DOHH2 (cell line): ENCODE data around the gene ZNF236.
"Not testable (repeated sequence)": the region's sequence is repeated elsewhere in the genome, so short reads cannot be mapped to it uniquely, and the experiment has no call there.

ENCODE experiments used
- H3F3A ChIP-seq: fragments of 200-600 bp; sonication (generic), shearing (Covaris generic); 2 replicates; pipeline ENCODE4 v1.6.0; 2016; ENCODE audit warnings: antibody characterized with exemption, mild to moderate bottlenecking; ENCODE audit not compliant: control insufficient read depth, insufficient read depth
- H3K27ac ChIP-seq: fragments of 200-600 bp; sonication (generic); 2 replicates; pipeline ENCODE4 v1.5.1; 2014; ENCODE audit warnings: low read depth, mild to moderate bottlenecking, low read length, moderate library complexity
- H3K27me3 ChIP-seq: fragments of 200-600 bp; sonication (generic); 2 replicates; pipeline ENCODE4 v1.6.1; 2014; ENCODE audit warnings: mild to moderate bottlenecking, low read length, mixed read lengths; ENCODE audit not compliant: control insufficient read depth
- H3K36me3 ChIP-seq: fragments of 200-600 bp; sonication (generic); 2 replicates; pipeline ENCODE4 v1.6.1; 2014; ENCODE audit warnings: mild to moderate bottlenecking, low read length, moderate library complexity, mixed read lengths; ENCODE audit not compliant: control insufficient read depth
- H3K4me1 ChIP-seq: fragments of 200-600 bp; sonication (generic); 2 replicates; pipeline ENCODE4 v1.6.1; 2014; ENCODE audit warnings: mild to moderate bottlenecking, low read length, mixed read lengths; ENCODE audit not compliant: control insufficient read depth
- H3K4me2 ChIP-seq: fragments of 200-600 bp; sonication (generic); 2 replicates; pipeline ENCODE4 v1.6.0; 2014; ENCODE audit warnings: mild to moderate bottlenecking, low read length, moderate library complexity
- H3K4me3 ChIP-seq: fragments of 200-600 bp; sonication (generic); 2 replicates; pipeline ENCODE4 v1.5.1; 2014; ENCODE audit warnings: mild to moderate bottlenecking, low read length, mixed read lengths
- H3K79me2 ChIP-seq: fragments of 200-600 bp; sonication (generic); 2 replicates; pipeline ENCODE4 v1.6.1; 2014; ENCODE audit warnings: mild to moderate bottlenecking, low read length, mixed read lengths; ENCODE audit not compliant: control insufficient read depth
- H3K9me2 ChIP-seq: fragments of 200-600 bp; sonication (generic); replicated peaks from 2 replicates; pipeline ENCODE4 v1.6.1; 2014; ENCODE audit warnings: mild to moderate bottlenecking, low read length, mixed read lengths; ENCODE audit not compliant: control insufficient read depth
- H3K9me3 ChIP-seq: fragments of 200-600 bp; sonication (generic); 2 replicates; pipeline ENCODE4 v1.6.1; 2014; ENCODE audit warnings: antibody characterized with exemption, low read length, mixed read lengths; ENCODE audit not compliant: control insufficient read depth, insufficient read depth
- H4K20me1 ChIP-seq: fragments of 200-600 bp; sonication (generic); 2 replicates; pipeline ENCODE4 v1.6.0; 2014; ENCODE audit warnings: low read depth, mild to moderate bottlenecking, antibody characterized with exemption, low read length, moderate library complexity; ENCODE audit not compliant: control insufficient read depth, insufficient read depth
- EZH2phosphoT487 ChIP-seq: fragments of 200-600 bp; sonication (generic); IDR thresholded peaks from 2 replicates; pipeline ENCODE4 v1.6.1; 2017; ENCODE audit warnings: borderline replicate concordance, mild to moderate bottlenecking, antibody characterized with exemption, low read length, moderate library complexity, mixed read lengths
- TF ChIP-seq, protein P1 (sequence below): fragments of 200-600 bp; sonication (generic); IDR thresholded peaks from one replicate; pipeline ENCODE4 v1.5.1; 2014; ENCODE audit warnings: antibody characterized with exemption, mild to moderate bottlenecking, low read depth, low read length; ENCODE audit not compliant: poor library complexity, severe bottlenecking

The ZNF236 gene

GRCh38 chr18:76962851-76963250 is 140.5 kb downstream of the ZNF236 start:
- Histone ChIP-seq H3K4me1 (peaks cover 74% of the 10 kb centered on the region), H4K20me1 (no peaks in the 10 kb centered on the region), H3K27ac (no peak overlapping the region), H3K9me2 (no peaks in the 10 kb centered on the region), H3K79me2 (peaks cover 29% of the 10 kb centered on the region), H3K9me3 (peaks cover 8% of the 10 kb centered on the region), H3F3A (peaks cover 7% of the 10 kb centered on the region; the same call in 1 of the 2 replicates), H3K36me3 (peaks cover 70% of the 10 kb centered on the region), H3K4me2 (peak overlapping the region; percentile 36; the same call in 1 of the 2 replicates), H3K27me3 (no peaks in the 10 kb centered on the region), H3K4me3 (no peak overlapping the region)
- TF ChIP-seq EZH2phosphoT487, result no peak
- TF ChIP-seq, protein P1, sequence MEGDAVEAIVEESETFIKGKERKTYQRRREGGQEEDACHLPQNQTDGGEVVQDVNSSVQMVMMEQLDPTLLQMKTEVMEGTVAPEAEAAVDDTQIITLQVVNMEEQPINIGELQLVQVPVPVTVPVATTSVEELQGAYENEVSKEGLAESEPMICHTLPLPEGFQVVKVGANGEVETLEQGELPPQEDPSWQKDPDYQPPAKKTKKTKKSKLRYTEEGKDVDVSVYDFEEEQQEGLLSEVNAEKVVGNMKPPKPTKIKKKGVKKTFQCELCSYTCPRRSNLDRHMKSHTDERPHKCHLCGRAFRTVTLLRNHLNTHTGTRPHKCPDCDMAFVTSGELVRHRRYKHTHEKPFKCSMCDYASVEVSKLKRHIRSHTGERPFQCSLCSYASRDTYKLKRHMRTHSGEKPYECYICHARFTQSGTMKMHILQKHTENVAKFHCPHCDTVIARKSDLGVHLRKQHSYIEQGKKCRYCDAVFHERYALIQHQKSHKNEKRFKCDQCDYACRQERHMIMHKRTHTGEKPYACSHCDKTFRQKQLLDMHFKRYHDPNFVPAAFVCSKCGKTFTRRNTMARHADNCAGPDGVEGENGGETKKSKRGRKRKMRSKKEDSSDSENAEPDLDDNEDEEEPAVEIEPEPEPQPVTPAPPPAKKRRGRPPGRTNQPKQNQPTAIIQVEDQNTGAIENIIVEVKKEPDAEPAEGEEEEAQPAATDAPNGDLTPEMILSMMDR, result no peak

DNA sequence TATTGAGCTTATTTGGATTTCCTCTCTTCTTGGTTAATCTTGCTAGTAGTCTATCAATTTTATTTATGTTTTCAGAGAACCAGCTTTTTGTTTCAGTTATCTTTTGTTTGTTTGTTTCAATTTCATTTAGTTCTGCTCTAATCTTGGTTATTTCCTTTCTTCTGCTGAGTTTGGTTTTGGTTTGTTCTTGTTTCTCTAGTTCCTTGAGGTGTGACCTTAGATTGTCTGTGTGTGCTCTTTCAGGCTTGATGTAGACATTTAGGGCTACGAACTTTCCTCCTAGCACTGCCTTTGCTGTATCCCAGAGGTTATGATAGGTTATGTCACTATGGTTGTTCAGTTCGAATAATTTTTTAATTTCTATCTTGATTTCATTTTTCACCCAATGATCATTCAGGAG is 141.6 kb downstream of the ZNF236 start:
- peaks cover 76% of the 10 kb centered on the region for H3K4me1 ChIP-seq
- H3K4me2 ChIP-seq, result peak overlapping the region; percentile 36
- H3K27ac ChIP-seq, result peak overlapping the region; percentile 29; the same call in 1 of the 2 replicates

DNA sequence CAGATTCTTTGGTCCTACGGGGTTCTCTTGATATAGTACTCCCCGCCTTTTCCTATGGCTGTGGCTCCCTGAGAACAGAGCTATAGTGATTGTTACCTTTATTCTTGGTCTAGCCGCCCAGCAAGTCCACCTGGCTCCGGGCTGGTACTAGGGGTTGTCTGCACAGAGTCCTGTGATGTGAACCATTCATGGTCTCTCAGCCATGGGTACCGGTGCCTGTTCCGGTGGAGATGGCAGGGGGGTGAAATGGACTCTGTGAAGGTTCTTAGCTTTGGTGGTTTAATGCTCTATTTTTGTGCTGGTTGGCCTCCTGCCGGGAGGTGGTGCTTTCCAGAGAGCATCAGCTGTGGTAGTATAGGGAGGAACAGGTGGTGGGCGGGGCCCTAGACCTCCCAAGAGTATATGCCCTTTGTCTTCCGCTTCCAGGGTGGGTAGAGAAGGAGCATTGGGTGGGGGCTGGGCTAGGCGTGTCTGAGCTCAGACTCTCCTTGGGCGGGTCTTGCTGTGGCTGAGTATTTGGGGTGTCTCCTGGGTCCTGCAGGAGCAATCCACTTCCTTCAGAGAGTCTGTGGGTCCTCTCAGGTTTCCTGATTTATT is 143.3 kb downstream of the ZNF236 start:
- Histone ChIP-seq H3K36me3 (peaks cover 65% of the 10 kb centered on the region), H3K27ac (peak overlapping the region; percentile 34), H3K4me1 (peaks cover 77% of the 10 kb centered on the region), H3K79me2 (peaks cover 29% of the 10 kb centered on the region), H3K4me3 (peak overlapping the region; percentile 57), H3F3A (peaks cover 20% of the 10 kb centered on the region), H3K4me2 (peak overlapping the region; percentile 65)
- H3K9me3 ChIP-seq, H3K9me2 ChIP-seq, H4K20me1 ChIP-seq, H3K27me3 ChIP-seq: not testable (repeated sequence)
- TF ChIP-seq, protein P1, result peak; percentile 14

More for the DNA sequence above, 141.6 kb downstream of the ZNF236 start:
- Histone ChIP-seq H4K20me1 (no peaks in the 10 kb centered on the region), H3K9me3 (peaks cover 8% of the 10 kb centered on the region), H3K27me3 (no peaks in the 10 kb centered on the region), H3K9me2 (no peaks in the 10 kb centered on the region), H3K36me3 (peaks cover 77% of the 10 kb centered on the region), H3K4me3 (peak overlapping the region; percentile 33), H3F3A (peaks cover 11% of the 10 kb centered on the region; the same call in 1 of the 2 replicates), H3K79me2 (peaks cover 29% of the 10 kb centered on the region)
- TF ChIP-seq EZH2phosphoT487, result no peak
- TF ChIP-seq, protein P1, result no peak

- H4K20me1 ChIP-seq, H3K9me2 ChIP-seq, H3K27me3 ChIP-seq, H3K4me2 ChIP-seq, H3K9me3 ChIP-seq: not testable (repeated sequence)
- Histone ChIP-seq H3K36me3 (peaks cover 50% of the 10 kb centered on the region), H3F3A (peaks cover 20% of the 10 kb centered on the region), H3K27ac (peak overlapping the region; percentile 35; the same call in 1 of the 2 replicates), H3K4me1 (peaks cover 67% of the 10 kb centered on the region), H3K4me3 (0 out of 2 replicates have a peak overlapping the region, but pooled peaks have one; percentile 6), H3K79me2 (peaks cover 29% of the 10 kb centered on the region)
These were observed 144.9 kb downstream of the ZNF236 start for GRCh38 chr18:76967299-76967698.
